SH-SY5Y (cell line): Measurements from ENCODE around the gene DGKQ.

Experiments
- GATA2 ChIP-seq: IDR thresholded peaks from 2 replicates; pipeline ENCODE4 v1.6.1; 2011; ENCODE audit warnings: mild to moderate bottlenecking, low read depth, low read length
- GATA3 ChIP-seq: IDR thresholded peaks from 2 replicates; pipeline ENCODE4 v1.6.1; 2011; ENCODE audit warnings: low read depth, mild to moderate bottlenecking, low read length, moderate library complexity

GRCh38 chr4:951594-952468 is 21.5 kb downstream of the DGKQ start:
- TF ChIP-seq GATA2 (no peak), GATA3 (no peak)
